Subcutaneous adipose tissue (tissue), 4 donors: ENCODE data around the gene GNAT2. TPM values are rescaled to one million over a fixed set of nuclear protein-coding genes. Genes with fewer than 3 reads are reported as not detected.

Experiments used
- CTCF ChIP-seq: fragments of 450-650 bp; IDR thresholded peaks from one replicate; pipeline ENCODE4 v1.5.1; 2016; ENCODE audit warnings: low read depth, mild to moderate bottlenecking, control low read depth, antibody characterized with exemption, moderate library complexity
- total RNA-seq, 4 donors: library from RNA; depleted of rRNA; stranded (reverse); fragments of >200 nt; gene quantifications; one replicate each; pipeline ENCODE4 v1.1.0, GENCODE V29; 2016

GNAT2 gene
- total RNA-seq, result not detected

- TF ChIP-seq CTCF, result no peak
Observed at GRCh38 chr1:109619576-109620400, at the start of gene GNAT2, which contains the start of gene AMPD2. Gene GNAT2, minus strand, starts transcription at chr1:109619616. Its CDS starts 6,746 bp downstream, at chr1:109612870. Gene AMPD2, plus strand, starts transcription at chr1:109619837. Its CDS starts 1,339 bp downstream, at chr1:109621176.

GRCh38 chr1:109668123-109668775 is 48.8 kb upstream of the GNAT2 start:
- no peak for TF ChIP-seq CTCF

DNA sequence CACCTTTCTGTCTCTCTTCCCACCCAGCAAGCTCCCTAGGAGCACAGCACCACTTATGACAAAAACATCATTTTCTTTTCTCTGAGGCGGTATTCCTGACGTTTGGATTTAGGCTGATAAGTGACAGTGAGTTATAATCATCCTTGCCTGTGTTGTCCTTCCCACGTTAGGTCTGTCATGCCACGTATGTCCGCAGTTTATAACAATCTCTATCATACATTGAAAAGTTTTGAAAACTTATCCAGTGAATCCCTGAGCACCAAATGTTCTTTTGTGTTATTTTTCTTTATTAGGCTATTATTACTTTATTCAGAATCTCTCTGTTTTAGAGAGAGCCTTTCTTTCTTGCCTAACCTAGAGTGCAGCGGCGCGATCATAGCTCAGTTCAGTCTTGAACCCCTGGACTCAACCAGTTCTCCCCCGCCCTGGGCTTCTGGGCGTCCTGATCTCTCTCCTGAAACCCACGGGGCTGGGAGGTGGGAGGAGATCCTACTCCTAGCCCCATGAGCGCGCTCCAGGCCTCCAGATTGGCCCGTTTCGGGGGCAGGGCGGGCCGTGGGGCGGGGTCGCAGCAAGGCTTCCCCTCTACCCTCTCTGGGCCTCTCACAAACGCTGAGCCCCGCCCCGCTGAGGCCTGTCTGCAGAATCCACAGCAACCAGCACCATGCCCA is 48.2 kb upstream of the GNAT2 start, which contains the start of gene GSTM2:
GSTM2 (plus strand) TSS at position 606 of the 671 bp plus-strand sequence; CDS start at position 665, 59 bp downstream.
- no peak for TF ChIP-seq CTCF

- no peak for TF ChIP-seq CTCF
Observed at GRCh38 chr1:109664671-109665070, 45.3 kb upstream of the GNAT2 start.

GRCh38 chr1:109661391-109661790 is 42.0 kb upstream of the GNAT2 start:
- TF ChIP-seq CTCF, result no peak

DNA sequence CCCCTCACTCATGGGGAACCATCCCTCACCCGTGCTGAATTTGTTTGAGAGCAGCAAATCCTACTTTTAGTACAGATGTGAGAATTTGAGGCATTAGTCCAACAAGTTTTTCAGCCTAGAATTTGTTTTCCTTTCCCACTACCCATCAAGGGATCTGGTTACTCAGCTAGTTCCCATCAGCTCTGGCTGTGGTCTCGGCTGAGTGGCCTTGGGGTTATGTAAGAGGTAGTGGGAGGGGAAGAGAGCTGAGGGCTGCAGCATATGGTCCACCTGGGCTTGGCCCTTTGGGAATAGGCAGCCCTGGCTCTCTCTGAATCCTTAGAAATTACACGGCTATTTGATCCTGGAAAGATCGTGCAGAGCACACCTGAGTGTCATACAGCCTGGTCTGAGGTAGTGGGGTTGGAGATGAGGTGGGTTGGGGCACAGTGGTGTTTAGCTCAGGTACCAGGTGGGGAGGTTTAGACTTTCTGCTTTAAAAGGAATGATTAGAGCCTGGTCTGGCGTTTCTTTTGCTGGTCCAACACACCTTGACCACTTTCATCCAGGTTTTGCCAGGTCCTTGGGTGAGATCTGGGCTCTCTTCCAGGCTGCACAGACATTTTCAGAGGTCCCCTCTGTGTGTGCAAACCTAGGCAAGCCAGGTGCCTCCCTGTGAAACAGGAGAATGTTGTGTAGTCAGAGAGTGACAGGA is 40.7 kb upstream of the GNAT2 start:
- no peak for TF ChIP-seq CTCF
